NCI-H446 treated with DMSO at 0.1 percent for 48 hours (cell line): ENCODE measurements around the gene SUDS3.
A peak's percentile ranks its signal among the peaks of the same experiment; 100 is the strongest.

Experiments
- DNase-seq: peaks from one replicate; lab custom pipeline; 2025; lab: John Stamatoyannopoulos, UW

The SUDS3 gene

DNA sequence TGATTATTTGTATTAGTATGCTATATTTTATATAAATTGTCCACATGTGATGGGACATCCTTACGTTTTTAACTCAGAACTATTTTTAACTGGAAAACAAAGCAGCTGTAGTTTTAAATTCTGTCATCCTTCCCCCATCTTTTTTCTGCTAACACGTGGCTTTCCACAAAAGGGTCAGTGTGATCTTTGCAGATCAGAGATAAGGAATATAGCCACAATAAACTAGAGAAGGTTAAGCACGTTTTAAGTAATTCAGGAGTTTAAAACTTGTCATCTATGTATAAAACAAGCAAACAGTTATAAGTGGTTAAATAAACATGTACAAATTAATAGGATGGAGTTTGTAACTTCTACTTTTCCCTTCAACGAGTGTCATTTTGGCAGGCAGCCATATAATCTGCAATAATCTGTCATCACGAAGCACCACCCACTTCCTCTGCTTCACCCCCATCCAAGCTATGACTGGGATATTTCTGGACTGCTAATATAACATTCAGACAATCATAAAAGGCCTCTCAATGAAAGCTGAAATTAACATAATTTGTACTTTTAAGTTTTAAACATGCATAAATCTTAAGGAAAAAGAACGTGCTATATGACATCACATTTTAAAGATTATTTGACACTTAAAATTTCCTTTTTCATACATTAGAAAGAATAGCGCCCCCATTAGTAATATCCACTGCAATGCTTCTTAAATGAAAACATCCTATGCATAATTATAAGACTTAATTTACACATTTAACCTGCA lies 18.9 kb upstream of the SUDS3 start:
- no peak for DNase-seq

GRCh38 chr12:118358008-118358359 lies 18.4 kb upstream of the SUDS3 start:
- DNase-seq, result no peak

- DNase-seq, result no peak
These were observed 17.5 kb upstream of the SUDS3 start for GRCh38 chr12:118358612-118359540.

DNA sequence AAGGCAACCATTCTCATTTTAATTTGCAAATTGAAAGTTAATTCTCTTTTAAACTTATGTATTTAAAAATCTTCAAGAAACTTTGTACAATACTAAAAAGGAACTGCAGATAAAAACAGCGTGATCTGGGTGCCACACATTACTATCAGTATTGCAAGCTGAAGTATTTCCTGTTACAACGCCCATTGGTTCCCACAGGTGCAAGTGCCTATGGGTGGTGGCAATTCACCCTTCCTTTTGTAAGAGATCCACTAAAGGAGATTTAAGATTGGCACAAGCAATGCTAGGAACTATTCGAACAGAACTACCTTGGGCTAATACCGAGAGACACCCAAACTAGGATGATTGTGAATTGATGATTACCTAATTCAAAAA lies 16.8 kb upstream of the SUDS3 start:
- DNase-seq, result no peak

DNA sequence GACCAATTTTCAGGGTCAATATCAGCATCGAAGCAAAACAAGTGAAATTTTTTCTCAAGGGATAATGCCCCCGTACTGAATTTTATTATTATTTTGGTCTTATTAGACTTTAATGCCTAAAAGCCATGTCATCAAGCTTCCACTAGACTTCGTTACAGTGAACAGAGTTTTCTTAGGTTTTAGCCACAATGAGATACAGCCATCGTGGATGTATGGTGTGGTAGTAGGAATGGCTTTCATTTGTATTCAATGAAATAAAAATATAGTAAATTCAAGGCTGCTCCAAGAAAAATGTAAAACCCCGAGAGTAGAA lies 15.3 kb upstream of the SUDS3 start:
- no peak for DNase-seq

DNA sequence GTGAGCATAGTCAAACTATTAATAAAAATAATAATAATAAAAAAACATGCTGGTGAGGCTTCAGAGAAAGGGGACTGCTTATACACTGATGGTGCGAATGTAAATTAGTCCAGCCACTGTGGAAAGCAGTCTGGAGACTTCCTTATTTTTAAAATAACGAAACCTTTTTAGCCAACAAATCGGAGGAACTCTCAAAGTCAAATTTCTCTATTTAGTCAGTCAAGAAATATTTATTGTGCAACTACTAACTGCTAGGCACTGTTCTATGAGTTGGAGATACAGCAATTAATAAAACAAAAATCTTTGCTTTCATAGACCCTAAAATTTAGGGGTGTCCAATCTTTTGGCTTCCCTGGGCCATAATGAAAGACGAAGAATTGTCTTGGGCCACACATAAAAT lies 14.5 kb upstream of the SUDS3 start:
- no peak for DNase-seq

DNA sequence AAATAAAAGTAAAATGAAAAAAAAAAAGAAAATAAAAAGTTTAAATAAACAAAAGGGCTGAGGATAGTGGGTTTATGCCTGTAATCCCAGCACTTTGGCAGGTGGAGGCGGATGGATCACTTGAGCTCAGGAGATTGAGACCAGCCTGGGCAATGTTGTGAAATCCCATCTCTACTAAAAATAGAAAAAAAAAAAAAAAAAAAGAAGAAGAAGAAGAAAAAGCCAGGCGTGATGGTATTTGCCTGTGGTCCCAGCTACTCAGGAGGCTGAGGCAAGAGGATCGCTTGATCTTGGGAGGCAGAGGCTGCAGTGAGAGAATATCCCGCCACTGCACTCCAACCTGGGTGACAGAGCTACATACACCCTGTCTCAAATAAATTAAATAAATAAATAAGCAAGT lies 7.5 kb upstream of the SUDS3 start:
- no peak for DNase-seq

DNA sequence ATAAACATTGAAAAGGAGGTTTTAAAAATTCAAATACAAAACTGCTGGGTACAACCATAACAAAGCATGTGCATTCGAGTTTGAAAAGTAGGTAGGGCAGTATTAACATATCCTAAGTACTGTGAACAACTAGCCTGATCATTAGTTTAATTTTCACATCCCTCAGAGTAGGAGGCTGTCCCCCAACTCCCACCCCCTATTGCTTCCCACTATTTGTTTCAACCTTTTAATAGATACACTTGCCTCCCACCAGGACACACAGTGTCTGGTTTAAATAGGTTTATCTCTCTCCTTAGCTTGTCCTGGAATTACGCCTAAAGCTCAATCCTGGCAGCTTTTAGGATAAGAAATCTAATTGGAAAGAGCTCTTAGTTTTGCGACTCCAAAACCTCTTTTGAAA lies 5.8 kb upstream of the SUDS3 start:
- DNase-seq, result no peak

- DNase-seq, result no peak
These were observed 4.8 kb upstream of the SUDS3 start for GRCh38 chr12:118371321-118372282.

GRCh38 chr12:118372541-118373495 lies 3.5 kb upstream of the SUDS3 start, which contains the start of gene TAOK3:
Gene TAOK3 (minus strand): TSS chr12:118372907. CDS start chr12:118255567, 117,340 bp downstream.
- peak; percentile 93 for DNase-seq

DNA sequence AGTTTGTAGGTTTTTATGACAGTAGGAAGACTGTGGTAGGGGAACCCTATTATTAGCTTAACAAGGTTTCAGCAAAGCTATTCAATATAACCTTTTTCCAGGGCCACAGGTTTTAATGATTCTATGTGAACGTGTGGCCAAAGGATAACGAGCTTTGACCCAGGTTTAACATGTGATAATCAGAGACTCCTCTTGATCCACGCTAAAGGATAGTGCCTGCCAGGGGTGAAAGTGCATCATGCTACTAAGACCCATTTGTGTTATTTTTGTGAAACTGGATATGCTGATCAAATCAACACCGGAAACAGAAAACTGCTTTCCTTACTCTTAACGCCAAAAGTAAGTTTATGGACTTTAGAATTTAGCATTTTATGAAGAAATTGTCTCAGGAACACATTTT lies 2.7 kb upstream of the SUDS3 start:
- no peak for DNase-seq

- no peak for DNase-seq
These were observed 2.1 kb upstream of the SUDS3 start for GRCh38 chr12:118374126-118374725.

DNA sequence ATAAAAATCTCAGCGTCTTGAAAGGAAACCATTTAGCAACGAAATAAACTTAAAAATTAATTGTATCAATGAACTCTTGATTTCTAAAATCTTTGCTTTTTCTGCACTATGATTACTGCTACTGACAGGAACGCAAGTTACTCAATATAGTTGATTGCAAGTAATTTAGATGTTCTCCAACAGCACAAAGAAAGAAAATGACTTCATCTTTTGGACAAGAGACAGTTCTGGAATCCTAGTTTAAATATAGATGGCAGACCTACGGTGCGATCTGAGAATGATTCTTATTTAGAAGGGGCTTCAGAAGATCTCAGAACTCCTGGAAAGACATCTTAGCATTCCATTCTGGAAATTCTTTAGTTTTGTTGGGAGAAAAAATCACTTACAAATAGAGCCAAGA lies 1.4 kb upstream of the SUDS3 start:
- DNase-seq, result no peak

DNA sequence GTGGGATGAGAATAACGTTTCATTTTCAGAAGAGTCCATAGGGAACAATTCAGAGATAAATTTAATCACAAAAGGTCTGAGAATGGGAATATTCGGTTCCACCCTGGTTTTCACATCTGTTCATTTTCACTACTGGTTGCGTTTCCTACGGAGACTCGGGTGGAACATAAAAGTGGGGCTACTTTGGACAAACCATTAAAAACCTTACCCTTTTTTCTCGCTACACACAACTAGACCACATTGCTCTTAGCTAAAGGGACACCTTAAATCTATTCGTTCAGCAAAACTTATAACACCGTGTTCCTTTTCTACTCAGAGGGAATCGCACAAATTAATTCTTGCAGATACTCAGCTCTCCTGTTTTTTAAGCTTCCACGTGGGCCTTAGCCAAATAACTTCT lies 1.0 kb upstream of the SUDS3 start:
- DNase-seq, result no peak

DNA sequence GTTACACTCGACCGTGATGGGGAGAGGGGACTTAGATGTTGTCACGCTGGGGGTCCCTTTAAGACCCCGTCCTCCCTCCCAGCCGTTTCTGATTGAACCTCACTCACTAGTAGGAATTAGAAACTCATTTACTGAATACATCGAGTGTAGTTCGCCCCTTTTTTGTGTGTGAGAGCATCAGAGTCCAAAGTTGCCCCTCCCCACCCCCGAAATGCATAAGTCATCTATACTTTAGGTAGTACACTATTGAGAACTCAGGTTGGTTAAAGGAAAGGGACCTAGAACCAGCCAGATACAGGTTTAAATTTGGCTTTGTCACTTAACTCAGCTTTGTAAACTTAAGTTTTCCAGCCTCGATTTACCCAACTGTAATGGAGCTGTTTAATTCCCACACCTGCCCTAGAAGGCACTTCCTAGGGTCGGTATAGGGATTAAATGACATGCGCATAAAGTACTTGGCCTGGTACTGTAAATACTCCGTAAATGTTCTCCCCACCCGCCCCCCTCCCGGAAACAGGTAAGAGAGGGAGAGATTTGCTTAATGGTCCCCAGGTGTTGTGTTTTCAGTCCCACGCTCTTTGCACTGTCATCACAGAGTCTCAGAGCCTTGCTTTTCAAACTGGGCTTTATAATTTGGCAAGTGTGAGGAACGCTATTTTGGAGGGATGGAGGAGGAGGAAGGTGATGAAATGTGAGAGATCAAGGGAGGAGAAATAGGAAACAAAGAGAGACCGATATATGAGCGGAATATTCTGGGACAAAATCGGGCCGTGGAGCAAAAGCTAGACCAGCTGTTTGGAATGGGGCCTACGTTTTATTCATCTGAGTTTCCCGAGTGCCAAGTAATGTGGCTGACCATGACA lies 897 bp downstream of the SUDS3 start:
- DNase-seq, result no peak

DNA sequence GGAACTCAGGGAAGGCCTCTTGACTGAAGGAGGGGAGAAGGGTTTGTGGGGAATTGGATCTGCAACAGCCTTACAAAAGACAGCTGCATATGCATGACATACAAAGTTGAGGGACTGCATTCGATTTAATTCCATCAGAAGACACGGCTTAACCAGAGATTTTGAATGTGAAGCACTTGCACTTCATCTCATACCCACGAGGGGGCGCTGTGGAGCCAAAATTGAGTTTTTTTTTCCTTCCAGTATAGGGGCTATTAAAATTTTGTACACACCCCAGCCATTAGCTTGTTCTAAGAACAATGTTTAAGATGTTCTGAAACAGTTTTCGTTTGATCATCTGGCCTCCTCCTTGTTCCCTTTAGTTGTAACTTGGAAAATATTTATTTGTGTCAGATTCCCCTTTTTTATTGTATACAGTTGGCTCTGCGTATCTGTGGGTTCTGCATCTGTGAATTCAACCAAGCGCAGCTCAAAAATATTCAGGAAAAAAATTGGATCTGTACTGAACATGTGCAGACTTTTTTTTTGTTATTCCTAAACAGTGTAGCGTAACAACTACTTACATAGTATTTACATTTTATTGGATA lies 1.6 kb downstream of the SUDS3 start:
- no peak for DNase-seq

DNA sequence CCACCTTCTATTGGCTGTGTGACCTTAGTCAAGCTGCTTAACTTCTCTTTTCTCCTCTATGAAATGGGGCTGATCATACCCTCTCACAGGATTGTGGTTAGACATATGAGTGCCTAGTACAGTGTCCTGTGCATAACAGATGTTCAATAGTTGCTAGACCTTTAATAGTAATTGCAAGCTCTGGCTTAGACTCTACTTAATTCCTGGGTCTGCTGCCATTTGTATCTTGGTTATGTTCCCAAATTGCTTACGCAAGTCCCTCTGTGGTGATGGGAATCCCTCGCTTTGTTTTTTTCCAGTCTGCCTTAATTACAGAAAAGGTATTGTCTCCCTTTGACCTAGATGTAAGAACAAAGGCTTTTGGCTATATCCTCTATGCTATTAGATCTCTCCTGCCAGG lies 15.1 kb downstream of the SUDS3 start:
- no peak for DNase-seq

DNA sequence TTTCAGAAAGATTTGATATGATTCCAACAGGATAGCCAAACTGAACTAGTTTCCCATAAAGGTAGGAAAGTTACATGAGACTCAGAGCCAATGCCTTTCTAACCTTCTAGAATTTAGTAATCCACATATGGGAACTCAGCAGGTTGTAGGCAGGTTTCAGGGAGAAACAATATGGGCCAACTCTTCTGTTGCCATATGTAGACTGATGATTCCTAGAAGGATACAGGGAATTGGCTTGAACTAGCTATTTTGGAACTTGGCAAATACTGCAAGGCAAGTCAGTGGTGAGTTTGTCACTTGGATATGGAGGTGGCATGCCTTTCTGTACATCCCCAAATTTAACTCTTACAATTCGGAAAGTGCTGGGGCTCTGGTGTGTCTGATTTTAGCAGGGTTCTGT lies 15.5 kb downstream of the SUDS3 start:
- no peak for DNase-seq

GRCh38 chr12:118397708-118398440 lies 21.5 kb downstream of the SUDS3 start:
- DNase-seq, result no peak
